Left renal cortex interstitium (tissue), 4 donors: ENCODE data around the gene CYP27B1. TPM values are rescaled to one million over a fixed set of nuclear protein-coding genes. Genes with fewer than 3 reads are reported as not detected.
"Not testable (repeated sequence)": the region's sequence is repeated elsewhere in the genome, so short reads cannot be mapped to it uniquely, and the experiment has no call there.

Experiments
- DNase-seq, 4 donors: peaks; one replicate each; pipeline ENCODE4 v3.0.0-alpha.2; 2013; ENCODE audit warnings: low read depth in 4 of 4, low spot score in 2 of 4, missing footprints in 1 of 4
- polyA plus RNA-seq, 4 donors: library from polyadenylated mRNA; unstranded; fragments of 120-200 nt; gene quantifications; one replicate each; pipeline ENCODE4 v1.2.1, GENCODE V29; 2013; ENCODE audit not compliant: insufficient read length in 4 of 4

Gene CYP27B1
- polyA plus RNA-seq, 4 donors, result 0.78 to 1.8 (median 1.3) TPM

DNA sequence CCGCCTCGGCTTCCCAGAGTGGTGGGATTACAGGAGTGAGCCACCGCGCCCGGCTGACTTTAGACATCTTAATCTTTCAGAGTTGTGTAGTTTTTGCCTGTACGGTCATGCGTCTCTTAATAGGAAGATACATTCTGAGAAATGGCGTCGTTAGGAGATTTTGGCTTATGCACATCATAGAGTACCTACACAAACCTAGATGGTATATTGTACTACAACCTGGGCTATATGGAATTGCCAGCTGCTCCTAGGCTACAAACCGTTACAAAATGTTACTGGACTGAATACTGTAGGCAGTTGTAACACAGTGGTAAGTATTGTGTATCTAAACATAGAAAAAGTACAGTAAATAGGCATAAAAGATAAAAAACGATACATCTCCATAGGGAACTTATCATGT is 17.0 kb upstream of the CYP27B1 start:
- DNase-seq, result no peak

DNA sequence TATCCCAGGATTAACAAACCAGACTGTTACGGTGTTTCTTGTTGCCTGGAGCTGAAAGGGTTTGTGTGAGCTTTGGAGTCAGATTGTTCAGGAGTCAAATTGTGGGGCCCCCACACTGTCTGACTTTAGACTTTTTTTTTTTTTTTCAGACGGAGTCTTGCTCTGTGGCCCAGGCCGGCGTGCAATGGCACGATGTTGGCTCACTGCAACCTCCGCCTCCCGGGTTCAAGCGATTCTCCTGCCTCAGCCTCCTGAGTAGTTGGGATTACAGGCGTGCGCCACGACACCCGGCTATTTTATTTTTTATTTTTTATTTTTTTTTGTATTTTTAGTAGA is 16.6 kb upstream of the CYP27B1 start:
- DNase-seq, result no peak

DNA sequence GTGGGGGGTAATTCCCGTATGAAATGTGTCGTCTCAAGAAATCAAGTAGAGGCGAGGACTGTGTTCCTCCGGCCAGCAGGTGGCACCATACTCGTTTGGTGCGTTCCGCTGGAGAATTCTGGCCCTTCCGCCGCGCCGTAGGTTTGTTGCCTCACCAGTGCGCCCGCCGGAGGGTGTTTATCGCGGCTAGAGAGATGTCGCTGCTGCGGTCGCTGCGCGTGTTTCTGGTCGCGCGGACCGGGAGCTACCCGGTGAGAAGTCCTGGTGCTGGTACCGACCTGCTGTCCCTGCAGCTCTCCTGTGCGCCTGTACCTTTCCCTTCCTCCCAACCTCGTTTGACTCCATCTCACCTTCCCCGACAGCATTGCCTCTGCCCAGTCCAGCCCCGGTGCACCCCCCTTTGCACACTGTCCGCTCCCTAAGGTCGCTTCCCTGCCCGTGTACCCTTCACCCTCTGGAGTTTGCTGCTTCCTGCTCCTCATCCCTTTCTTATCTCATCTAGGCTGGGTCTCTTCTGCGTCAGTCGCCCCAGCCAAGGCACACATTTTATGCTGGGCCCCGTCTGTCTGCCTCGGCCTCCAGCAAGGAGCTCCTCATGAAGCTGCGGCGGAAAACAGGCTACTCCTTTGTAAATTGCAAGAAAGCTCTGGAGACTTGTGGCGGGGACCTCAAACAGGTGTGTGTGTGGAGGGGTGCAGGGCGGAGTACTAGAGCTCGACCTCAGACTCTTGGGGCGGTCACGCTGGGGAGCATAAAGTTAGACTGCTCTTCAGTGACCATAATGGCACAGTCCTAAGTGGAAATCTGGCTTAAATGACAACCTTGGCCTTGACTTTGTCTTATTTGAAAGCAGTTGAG is 16.0 kb upstream of the CYP27B1 start, which contains the start of gene TSFM:
TSS of gene TSFM (plus strand) at position 180 of the 858 bp plus-strand sequence. CDS start at position 195, 15 bp downstream.
- peak; percentile 67 to 95 (median 87) for DNase-seq

DNA sequence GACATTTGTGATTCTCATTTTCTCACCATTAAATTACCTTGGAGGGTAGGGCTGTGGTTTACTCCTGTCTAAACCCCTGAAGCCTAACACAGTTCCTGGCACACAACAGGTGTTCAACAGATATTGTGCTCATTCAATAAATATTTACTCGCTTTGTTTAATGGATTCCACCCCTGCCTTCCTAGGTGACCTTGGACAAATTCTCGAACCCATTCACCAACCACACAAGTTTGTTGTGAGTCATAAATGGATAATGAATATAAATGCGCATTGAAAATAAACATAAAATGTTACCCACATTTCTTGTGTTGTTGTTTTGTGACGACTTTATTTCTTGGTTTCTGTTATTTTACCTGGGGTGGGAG is 15.3 kb upstream of the CYP27B1 start:
- DNase-seq, result no peak

DNA sequence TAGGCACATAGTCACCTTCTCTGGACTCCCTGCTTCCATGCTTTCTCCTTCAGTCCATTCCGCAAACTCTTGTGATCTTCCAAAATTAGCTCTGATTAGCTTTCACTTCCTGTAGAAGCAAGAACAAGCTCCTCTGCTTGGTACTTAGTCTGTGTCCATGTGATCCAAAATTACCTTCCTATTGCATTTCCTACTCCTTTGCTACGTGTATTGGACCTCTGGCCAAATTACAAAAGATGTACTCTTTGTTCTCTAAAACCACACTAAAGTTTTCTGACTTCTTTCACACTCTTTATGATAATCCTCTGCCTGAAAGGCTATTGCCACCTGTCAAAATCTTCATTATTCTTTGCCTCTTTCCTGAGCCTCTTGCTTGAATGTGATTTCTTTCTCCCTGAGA is 14.9 kb upstream of the CYP27B1 start:
- DNase-seq, result no peak

DNA sequence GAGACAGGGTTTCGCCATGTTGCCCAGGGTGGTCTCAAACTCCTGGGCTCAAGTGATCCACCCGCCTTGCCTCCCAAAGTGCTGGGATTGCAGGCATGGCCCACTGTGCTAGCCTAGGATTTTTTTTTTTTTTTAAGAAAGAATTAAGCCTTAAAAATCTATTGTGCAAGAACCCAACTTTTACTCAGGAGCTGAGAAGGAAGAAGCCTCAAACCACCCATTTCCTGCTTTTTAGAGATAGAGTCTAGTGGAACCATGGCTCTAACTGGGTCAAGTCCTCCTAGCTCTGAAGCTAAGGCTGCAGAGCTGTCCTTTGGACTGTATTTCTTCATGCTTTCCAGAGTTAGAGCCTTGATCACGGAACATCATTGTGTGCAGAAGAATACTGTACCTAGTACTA is 14.4 kb upstream of the CYP27B1 start:
- DNase-seq, result no peak

DNA sequence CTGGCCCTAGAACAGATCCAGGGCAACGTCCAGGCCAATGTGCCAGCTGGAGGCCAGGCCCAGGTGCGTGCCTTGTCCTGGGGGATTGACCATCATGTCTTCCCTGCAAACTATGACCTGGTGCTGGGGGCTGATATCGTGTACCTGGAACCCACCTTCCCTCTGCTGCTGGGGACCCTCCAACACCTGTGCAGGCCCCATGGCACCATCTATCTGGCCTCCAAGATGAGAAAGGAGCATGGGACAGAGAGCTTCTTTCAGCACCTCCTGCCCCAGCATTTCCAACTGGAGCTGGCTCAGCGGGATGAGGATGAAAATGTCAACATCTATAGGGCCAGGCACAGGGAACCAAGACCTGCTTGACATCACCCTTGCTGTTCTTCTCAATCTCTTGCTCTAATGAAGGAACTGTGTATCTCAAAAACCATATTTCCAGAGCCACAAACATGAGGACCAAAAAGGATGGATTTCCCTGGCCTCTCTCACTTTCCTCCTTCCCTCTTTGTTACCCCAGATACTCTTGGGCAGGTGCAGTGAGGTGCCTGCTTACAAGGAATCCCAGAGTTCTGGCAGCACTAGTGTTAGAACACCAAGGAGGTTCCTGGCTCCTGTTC is 13.5 kb upstream of the CYP27B1 start:
- DNase-seq, result no peak

DNA sequence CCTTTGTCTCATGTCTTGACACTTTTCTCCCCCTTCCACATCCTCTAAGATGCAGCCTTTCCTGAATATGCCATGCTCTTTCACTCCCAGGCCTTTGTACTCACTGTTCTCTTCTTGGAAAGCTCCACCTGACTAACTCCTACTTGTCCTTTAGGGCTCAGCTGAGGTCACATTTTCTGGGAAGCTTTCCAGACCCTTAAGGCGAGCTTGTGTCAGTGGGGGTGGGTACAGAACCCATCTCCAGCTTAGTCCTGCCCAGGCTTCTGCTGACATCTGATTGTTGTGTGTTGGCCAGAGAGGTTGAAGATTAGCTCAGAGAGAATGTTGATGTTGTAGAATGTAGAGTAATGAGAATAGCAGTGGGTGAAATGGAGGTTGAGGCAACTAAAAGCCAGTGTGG is 12.9 kb upstream of the CYP27B1 start:
- DNase-seq, result no peak

DNA sequence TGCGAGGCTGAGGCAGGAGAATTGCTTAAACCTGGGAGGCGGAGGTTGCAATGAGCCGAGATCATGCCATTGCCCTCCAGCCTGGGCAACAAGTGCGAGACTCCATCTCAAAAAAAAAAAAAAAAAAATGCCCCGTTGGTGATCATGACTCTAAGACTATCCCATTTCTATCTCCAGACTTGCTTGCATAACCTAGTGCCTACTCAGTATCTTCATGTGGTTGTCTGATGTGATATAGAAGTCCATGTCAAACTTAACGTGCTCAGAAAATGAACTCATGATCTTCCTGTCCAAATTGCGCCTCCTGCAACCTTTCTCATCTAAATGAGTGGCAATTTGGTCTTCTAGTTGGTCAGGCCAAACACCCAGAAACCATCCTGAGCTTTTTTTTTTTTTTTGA is 11.0 kb upstream of the CYP27B1 start:
- DNase-seq, result no peak

DNA sequence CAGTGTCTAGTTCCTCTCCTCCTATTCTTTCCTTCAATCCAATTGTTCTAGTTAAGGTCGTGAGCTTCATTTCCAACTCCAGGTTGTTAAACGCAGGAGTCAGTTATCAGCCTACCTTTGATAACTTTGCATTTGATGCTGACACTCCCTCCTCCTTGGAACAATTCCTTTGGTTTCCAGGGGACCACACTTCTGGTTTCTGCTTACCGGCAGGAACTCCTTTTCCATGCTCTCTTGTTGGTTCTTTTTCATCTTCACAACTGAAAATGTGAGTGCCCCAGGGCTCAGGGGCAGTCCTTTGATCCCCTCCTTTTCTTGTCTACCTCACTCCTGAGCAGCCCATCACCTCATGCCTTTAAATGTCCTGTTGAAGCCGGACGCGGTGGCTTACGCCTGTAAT is 10.5 kb upstream of the CYP27B1 start:
- no peak for DNase-seq

DNA sequence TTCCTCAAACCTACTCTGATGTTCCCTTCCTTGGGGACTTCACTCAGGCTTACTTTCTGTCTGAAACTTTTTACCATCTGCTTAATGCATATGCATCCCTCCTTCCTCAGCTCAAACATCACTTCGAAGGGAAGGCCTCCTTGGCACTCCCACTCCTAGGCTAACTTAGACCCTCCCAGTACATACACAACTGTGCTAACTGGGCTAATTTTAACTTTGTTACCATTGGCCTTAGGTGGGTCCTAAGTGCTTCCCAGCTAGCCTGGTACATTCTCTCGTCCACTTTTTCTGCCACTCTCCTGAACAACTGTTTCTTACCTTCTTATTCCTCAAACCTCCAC is 9.3 kb upstream of the CYP27B1 start:
- no peak for DNase-seq

DNA sequence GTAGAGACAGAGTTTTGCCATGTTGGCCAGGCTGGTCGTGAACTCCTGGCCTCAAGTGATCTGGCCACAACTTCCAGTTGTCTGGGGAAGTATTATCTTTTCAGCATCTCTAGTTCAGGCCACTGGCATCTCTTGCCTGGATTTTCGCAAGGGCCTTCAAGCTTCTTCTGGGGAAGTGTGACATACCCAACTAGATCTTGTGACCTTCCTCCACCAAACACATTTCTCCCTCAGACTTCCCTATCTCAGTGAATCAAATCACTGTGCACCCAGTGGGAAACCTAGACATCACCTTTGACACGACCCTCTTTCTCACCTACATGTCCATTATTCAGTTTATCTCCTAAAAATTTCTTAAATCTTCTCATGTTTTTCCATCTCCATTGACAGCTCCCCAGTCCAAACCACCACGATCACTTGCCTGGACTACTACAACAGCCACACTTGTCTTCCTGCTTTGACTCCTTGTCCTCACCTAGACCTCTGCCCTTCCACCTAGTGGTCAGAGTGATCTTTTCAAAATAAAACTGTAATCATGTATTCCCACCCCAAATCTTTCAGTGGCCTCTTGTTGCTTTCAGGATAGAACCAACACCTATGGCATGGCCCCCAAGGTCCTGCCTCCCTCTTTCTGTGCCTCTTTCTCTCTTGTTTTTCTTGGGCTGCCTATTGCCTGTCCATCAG is 8.8 kb upstream of the CYP27B1 start:
- no peak for DNase-seq

DNA sequence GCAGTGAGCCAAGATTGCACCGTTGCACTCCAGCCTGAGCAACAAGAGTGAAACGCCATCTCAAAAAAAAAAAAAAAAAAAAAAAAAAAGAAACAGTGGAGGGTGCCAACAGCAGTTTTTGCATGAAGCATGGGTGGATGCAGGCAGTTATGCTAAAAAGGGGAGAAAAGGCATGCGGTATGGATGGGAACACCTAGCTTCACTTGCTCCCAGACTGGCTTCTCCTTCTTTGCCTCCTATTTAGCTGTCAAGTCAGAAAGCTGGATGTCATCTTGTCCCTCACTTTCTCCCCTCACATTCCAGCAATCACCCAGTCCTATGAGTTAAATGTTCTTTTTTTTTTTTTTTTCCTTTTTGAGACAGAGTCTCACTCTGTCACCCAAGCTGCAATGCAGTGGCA is 8.2 kb upstream of the CYP27B1 start:
- no peak for DNase-seq

DNA sequence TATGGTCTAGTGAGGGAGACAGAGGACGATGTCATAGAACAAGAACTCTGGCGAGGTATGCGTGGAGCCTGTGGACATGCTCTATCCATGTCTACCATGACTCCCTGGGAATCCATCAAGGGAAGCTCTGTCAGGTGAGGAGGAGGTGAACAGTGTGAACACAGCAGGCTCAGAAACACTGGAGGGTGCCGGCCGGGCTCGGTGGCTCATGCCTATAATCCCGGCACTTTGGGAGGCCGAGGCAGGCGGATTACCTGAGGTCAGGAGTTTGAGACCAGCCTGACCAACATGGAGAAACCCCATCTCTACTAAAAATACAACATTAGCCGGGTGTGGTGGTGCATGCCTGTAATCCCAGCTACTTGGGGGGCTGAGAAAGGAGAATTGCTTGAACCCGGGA is 7.8 kb upstream of the CYP27B1 start:
- not testable (repeated sequence) for DNase-seq

DNA sequence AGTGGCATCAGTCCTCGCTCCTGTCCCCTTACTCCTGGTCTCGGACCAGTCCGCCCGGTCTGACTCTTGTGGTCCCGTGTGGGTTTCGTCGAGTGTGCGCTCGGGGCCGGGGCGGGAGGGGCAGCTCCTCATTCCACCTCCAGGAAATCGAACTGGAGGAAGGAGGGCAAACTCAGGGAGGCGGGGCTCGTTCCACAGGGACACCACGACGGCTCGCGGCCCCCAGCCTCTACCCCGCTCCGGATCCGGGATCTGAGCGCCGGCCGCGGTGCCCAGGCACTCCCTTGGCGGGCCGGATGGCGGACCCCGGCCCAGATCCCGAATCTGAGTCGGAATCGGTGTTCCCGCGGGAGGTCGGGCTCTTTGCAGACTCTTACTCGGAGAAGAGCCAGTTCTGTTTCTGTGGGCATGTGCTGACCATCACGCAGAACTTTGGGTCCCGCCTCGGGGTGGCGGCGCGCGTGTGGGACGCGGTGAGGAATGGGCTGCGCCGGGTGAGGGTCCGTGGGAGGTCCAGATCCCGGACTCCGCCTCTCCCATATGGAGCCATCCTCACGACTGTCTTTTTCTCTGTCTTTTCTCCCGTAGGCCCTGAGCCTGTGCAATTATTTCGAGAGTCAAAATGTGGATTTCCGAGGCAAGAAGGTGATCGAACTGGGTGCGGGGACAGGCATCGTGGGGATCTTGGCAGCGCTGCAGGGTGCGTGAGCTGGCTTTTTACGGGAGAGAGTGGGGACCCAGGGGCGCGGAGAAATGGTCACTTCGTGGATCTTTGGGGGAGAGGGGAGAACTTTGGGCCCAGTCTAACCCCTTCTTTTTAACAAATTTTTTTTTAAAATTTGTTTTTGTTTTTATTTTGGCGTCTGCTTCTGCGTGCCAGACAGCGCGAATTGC is 5.8 kb upstream of the CYP27B1 start, which contains the start of gene EEF1AKMT3:
TSS of gene EEF1AKMT3 (plus strand) at position 186 of the 894 bp plus-strand sequence. CDS start at position 297, 111 bp downstream.
- no peak for DNase-seq

DNA sequence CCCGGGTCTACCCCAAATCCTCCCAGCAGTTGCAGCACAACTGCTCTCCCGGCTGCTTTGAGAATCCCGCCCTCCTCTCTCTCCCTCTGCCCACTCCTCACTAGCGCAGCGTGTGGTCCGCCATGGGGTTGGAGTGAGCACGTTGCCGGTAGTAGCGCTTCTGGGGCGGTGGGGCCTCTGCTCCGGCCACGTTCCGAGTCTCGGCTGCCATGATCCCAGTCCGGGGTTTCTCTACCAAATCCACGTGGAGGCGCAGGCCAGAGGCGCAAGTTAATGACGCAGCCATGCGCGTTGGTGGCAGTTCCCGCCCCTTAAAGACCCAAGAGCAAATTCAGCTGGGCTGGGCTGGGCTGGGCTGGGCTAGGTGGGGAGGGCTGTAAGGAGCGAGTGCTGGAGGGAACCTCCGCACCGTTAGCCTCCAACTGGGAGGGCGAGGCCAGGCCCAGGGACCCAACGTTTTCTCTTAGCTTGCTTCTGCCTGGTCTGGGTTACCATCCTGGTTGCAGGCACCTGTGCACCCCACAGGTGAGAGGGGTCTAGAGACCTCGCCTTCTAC is 5.1 kb upstream of the CYP27B1 start, which contains the start of gene METTL1:
TSS of gene METTL1 (minus strand) at position 233 of the 556 bp plus-strand sequence. CDS start at position 211, 22 bp downstream.
- peak; percentile 86 to 96 (median 94) for DNase-seq

DNA sequence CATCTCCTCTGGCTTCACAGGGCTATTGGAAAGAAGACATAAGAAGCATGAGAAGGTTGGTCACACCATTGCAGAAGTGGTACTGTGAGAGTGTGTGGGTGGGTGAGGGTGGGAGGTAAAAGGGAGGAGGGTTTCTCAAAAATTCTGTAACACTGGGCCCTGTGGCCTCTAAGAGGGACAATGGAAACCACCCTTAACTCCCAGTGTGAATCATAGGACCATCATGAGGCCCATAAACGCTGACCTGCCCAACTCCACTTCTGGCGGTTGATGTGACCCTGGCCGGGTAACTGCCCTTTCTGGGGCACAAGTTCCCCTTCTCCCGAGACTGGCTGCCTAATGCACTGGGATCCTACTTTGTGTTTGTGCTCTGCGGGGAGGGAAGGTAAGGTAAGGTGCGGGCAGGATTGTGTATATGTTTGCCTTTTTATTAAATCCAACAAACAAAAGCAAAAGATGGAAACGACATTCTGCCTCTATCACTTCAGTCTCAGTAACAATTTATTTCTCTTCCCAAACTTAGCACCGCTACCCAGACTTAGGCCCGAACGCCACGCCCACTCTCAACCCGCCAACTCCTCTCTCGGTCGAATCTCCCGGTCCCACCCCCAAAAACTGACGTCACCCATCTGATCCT is 4.5 kb upstream of the CYP27B1 start:
- peak in 2 of 4 donors; percentile 87 to 88 for DNase-seq

DNA sequence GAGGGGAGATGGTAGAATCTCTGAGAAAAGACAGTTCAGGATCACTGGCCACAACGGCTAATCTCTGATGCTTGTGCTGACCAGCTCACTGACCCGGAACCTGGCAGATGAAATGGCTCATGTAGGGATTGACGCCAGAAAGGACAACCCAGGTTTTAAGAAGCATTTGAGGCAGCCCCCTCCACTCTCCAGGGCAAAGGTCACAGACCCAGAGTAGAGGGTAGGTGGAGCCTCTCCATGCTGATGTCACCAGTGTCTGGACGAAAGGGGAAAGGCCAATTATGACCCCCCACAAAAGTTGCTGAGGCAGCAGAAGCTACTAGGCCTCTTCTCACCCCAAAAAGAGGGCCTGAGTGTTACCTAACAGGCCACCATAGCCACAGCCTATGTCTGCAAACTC is 3.9 kb upstream of the CYP27B1 start:
- DNase-seq, result no peak

DNA sequence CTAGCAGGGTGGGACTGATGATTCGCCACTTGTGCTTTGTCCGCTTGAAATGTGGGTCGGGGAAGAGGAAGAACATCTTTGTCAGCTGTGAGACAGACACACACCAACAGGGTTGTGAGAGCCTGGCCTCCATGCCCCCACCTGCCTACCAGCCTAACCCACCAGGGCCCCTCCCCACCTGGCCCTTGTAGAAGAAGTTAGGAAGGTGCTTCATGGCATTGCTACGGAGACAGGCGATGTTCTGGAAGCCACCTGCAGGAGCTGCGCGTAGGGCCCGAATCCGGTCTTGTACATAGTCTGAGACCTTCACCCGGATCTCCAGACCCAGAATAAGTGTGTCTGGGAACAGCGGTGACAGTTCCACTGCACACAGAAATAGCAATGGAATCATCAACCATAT is 2.7 kb upstream of the CYP27B1 start:
- no peak for DNase-seq

DNA sequence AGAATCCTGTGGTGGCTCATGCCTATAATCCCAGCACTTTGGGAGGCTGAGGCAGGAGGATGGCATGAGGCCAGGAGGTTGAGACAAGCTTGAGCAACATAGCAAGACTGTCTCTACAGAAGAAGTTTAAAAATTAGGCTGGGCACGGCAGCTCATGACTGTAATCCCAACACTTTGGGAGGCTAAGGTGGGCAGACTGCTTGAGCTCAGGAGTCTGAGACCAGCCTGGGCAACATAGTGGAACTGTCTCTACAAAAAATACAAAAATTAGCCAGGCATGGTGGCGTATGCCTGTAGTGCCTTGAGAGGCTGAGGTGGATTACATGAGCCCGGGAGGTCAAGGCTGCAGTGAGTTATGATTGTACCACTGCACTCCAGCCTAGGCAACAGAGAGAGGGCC is 998 bp upstream of the CYP27B1 start:
- no peak for DNase-seq
